ENCODE results near the gene FAM216B. TPM values are rescaled to one million over a fixed set of nuclear protein-coding genes. Genes with fewer than 3 reads are reported as not detected.
"Not testable (repeated sequence)": the region's sequence is repeated elsewhere in the genome, so short reads cannot be mapped to it uniquely, and the experiment has no call there.

Gene FAM216B
- total RNA-seq, 1 donor from 2014 or later: not detected

GRCh38 chr13:42812316-42812715 is 30.9 kb downstream of the FAM216B start:
- Mint-ChIP-seq H3K27ac (ENCODE audit: unreplicated experiment) (no peak overlapping the region), H3K4me3 (no peak overlapping the region), H3K9me3 (peaks cover 3% of the 10 kb centered on the region), H3K36me3 (ENCODE audit: low read depth) (no peaks in the 10 kb centered on the region), H3K4me1 (no peaks in the 10 kb centered on the region), H3K27me3 (ENCODE audit: low read depth) (peaks cover 2% of the 10 kb centered on the region)
- DNase-seq (ENCODE audit: low read depth, low spot score): no peak
- TF ChIP-seq, protein P1, sequence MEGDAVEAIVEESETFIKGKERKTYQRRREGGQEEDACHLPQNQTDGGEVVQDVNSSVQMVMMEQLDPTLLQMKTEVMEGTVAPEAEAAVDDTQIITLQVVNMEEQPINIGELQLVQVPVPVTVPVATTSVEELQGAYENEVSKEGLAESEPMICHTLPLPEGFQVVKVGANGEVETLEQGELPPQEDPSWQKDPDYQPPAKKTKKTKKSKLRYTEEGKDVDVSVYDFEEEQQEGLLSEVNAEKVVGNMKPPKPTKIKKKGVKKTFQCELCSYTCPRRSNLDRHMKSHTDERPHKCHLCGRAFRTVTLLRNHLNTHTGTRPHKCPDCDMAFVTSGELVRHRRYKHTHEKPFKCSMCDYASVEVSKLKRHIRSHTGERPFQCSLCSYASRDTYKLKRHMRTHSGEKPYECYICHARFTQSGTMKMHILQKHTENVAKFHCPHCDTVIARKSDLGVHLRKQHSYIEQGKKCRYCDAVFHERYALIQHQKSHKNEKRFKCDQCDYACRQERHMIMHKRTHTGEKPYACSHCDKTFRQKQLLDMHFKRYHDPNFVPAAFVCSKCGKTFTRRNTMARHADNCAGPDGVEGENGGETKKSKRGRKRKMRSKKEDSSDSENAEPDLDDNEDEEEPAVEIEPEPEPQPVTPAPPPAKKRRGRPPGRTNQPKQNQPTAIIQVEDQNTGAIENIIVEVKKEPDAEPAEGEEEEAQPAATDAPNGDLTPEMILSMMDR (conservative IDR thresholded peaks at IDR 0.05): no peak

GRCh38 chr13:42814868-42815267 is 33.5 kb downstream of the FAM216B start:
- DNase-seq (ENCODE audit: low read depth, low spot score): no peak
- no peak overlapping the region for H3K27ac Mint-ChIP-seq (ENCODE audit: unreplicated experiment)

GRCh38 chr13:42815681-42816080 is 34.3 kb downstream of the FAM216B start:
- H3K4me1 Mint-ChIP-seq: no peaks in the 10 kb centered on the region
- H3K36me3 Mint-ChIP-seq (ENCODE audit: low read depth): peaks cover 7% of the 10 kb centered on the region
- no peak overlapping the region for H3K4me3 Mint-ChIP-seq
- TF ChIP-seq, protein P1 (conservative IDR thresholded peaks at IDR 0.05): no peak
- DNase-seq (ENCODE audit: low read depth, low spot score): no peak
- peaks cover 12% of the 10 kb centered on the region for H3K9me3 Mint-ChIP-seq
- no peak overlapping the region for H3K27ac Mint-ChIP-seq (ENCODE audit: unreplicated experiment)
- no peaks in the 10 kb centered on the region for H3K27me3 Mint-ChIP-seq (ENCODE audit: low read depth)

More at GRCh38 chr13:42814868-42815267, 33.5 kb downstream of the FAM216B start:
- TF ChIP-seq, protein P1 (conservative IDR thresholded peaks at IDR 0.05): no peak
- H3K4me1 Mint-ChIP-seq: no peaks in the 10 kb centered on the region
- peaks cover 12% of the 10 kb centered on the region for H3K9me3 Mint-ChIP-seq
- peaks cover 7% of the 10 kb centered on the region for H3K36me3 Mint-ChIP-seq (ENCODE audit: low read depth)
- H3K4me3 Mint-ChIP-seq: no peak overlapping the region
- no peaks in the 10 kb centered on the region for H3K27me3 Mint-ChIP-seq (ENCODE audit: low read depth)

DNA sequence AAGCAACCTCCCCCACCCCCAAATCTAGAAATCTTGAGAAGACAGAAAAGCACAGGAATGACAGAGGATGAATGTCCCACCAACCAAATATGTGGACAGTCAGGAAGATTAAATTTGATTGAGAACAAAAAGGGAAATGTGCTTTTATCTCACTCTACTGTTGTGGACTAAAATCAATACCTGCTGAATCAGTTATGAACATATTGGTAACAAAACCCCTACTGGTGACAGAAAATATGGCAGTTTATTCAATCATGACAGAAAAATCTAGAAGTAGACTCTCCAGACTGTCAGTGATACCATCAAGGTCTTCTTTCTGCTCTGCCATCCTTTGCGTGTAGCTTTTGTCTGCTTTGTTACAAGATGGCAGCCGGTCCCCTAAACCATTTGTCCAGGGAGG is 35.2 kb downstream of the FAM216B start:
- Mint-ChIP-seq H3K36me3 (ENCODE audit: low read depth) (peaks cover 7% of the 10 kb centered on the region), H3K9me3 (peaks cover 12% of the 10 kb centered on the region), H3K4me1 (no peaks in the 10 kb centered on the region), H3K27ac (ENCODE audit: unreplicated experiment) (no peak overlapping the region), H3K27me3 (ENCODE audit: low read depth) (no peaks in the 10 kb centered on the region), H3K4me3 (no peak overlapping the region)
- TF ChIP-seq, protein P1 (conservative IDR thresholded peaks at IDR 0.05): peak; percentile 42
- DNase-seq (ENCODE audit: low read depth, low spot score): no peak

DNA sequence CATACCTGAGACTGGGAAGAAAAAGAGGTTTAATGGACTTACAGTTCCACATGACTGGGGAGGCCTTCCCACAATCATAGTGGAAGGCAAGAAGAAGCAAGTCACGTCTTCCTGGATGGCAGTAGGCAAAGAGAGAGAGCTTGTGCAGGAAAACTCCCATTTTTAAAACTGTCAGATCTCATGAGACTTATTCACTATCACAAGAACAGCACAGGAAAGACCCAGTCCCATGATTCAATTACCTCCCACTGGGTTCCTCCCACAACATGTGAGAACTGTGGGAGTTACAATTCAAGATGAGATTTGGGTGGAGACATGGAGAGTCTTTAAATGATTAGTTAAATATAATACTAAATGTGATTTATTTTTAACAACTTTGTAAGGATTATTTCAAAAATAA is 38.3 kb downstream of the FAM216B start:
- peaks cover 12% of the 10 kb centered on the region for H3K9me3 Mint-ChIP-seq
- not testable (repeated sequence) for H3K27ac Mint-ChIP-seq (ENCODE audit: unreplicated experiment); H3K4me1 Mint-ChIP-seq; H3K4me3 Mint-ChIP-seq; H3K27me3 Mint-ChIP-seq (ENCODE audit: low read depth); H3K36me3 Mint-ChIP-seq (ENCODE audit: low read depth); DNase-seq (ENCODE audit: low read depth, low spot score)

GRCh38 chr13:42820451-42820850 is 39.1 kb downstream of the FAM216B start:
- Mint-ChIP-seq H3K27me3 (ENCODE audit: low read depth) (no peaks in the 10 kb centered on the region), H3K4me1 (no peaks in the 10 kb centered on the region), H3K27ac (ENCODE audit: unreplicated experiment) (no peak overlapping the region), H3K4me3 (no peak overlapping the region), H3K36me3 (ENCODE audit: low read depth) (peaks cover 7% of the 10 kb centered on the region), H3K9me3 (peaks cover 12% of the 10 kb centered on the region)
- no peak for DNase-seq (ENCODE audit: low read depth, low spot score)
- TF ChIP-seq, protein P1 (conservative IDR thresholded peaks at IDR 0.05): no peak

Data from neural crest cell (in vitro differentiated cells).